ENCODE measurements around the gene NOTUM. TPM values are rescaled to one million over a fixed set of nuclear protein-coding genes. Genes with fewer than 3 reads are reported as not detected.
A peak's percentile ranks its signal among the peaks of the same experiment; 100 is the strongest.

NOTUM gene
- polyA plus RNA-seq (2011; rRNA removed) = 0.06 and 0.08 TPM in 2 replicates
- polyA plus RNA-seq (2012; cell fraction: cytosol; rRNA removed) = 0.36 and 0.41 TPM in 2 replicates
- polyA plus RNA-seq (2012; cell fraction: nucleus; rRNA removed) = 1.0 and 1.1 TPM in 2 replicates
- 0.45 to 0.92 TPM (median 0.91 TPM) in 3 replicates for polyA plus RNA-seq (2017; fragmentation: RNase III; extraction: RNeasy Plus Mini Kit Qiagen cat#74134 plus additional on column Dnase treatment)
- polyA minus RNA-seq (2011; rRNA and poly(A)+ RNA removed) = not detected in 2 replicates

DNA sequence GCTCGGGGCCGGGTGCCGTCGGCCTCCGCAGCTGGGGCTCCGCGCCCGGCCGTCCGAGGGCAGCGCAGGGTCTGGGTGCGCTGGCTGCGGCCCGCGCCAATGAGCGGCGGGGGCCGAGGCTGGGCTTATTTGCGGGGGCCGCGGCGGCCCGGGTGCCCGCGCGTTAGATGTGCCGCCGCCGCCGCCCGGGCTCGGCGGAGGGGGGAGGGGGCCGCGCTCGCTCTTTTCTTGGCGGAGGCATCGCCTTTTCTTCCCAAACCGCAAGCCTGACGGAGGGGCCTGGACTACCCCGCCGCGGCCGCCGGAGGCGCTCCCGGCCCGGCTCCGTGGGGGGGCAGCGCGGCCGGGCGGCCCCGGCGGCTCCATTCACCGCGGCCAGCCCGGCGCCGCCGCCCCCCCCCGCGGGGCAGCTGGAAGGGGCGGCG is at the start of gene NOTUM:
TSS of gene NOTUM (minus strand) at position 101 of the 425 bp plus-strand sequence. CDS start 278 bp downstream, outside the sequence.
- FAIRE-seq (no peak), DNase-seq (ENCODE audit: low read depth in 1 of 2, low spot score in 1 of 2) (peak in 1 of 2 experiments; percentile 62), ATAC-seq (0 out of 6 replicates have a peak, but pooled peaks have one; percentile 9 to 12)
- peak within 1 kb of the TSS; percentile 60 to 89 for H3K27ac ChIP-seq
- 0% methylated on average over 15 of the region's 65 CpGs for WGBS (ENCODE audit: missing lambda C conversion rate)
- H3K4me2 ChIP-seq = peak within 1 kb of the TSS; percentile 94
- H3K4me1 ChIP-seq = peaks cover 19% of the 10 kb centered on the region; the same call in 1 of the 3 replicates
- no peaks in the 10 kb centered on the region; the same call in 2 of the 3 replicates for H3K9me3 ChIP-seq
- POLR2A ChIA-PET = interaction anchor here (0.7 to 2.2 kb wide), 2 partner anchors 62 to 137 kb away, joined by 4 to 8 read pairs; partner anchors contain the start of genes CENPX, FASN and LRRC45
- TF ChIP-seq RNF2 (IDR thresholded peaks at IDR 0.05; ENCODE audit: borderline replicate concordance, low read depth) (no peak), POLR2AphosphoS2 (conservative IDR thresholded peaks at IDR 0.05; ENCODE audit: low read length) (no peak), TP53 (CRISPR knock-in tag; IDR thresholded peaks at IDR 0.05) (no peak), CTCF (IDR thresholded peaks at IDR 0.05) (peak; percentile 41), RAD21 (conservative IDR thresholded peaks at IDR 0.05 in 1 of 2, IDR thresholded peaks at IDR 0.05 in 1 of 2) (no peak), JUN (IDR thresholded peaks at IDR 0.05) (no peak), MAFK (IDR thresholded peaks at IDR 0.05; ENCODE audit: partially characterized antibody) (no peak), RARB (CRISPR knock-in tag; IDR thresholded peaks at IDR 0.05) (no peak), ELK1 (IDR thresholded peaks at IDR 0.05; ENCODE audit: low read depth, low read length) (no peak)
- H3K4me3 ChIP-seq = peak within 1 kb of the TSS; percentile 52
- CTCF ChIA-PET = interaction anchor here (0.6 to 10.9 kb wide), 19 partner anchors 10 to 122 kb away, joined by 3 to 794 read pairs (median 29); partner anchors contain the start of genes ASPSCR1, CENPX, DUS1L and LRRC45

DNA sequence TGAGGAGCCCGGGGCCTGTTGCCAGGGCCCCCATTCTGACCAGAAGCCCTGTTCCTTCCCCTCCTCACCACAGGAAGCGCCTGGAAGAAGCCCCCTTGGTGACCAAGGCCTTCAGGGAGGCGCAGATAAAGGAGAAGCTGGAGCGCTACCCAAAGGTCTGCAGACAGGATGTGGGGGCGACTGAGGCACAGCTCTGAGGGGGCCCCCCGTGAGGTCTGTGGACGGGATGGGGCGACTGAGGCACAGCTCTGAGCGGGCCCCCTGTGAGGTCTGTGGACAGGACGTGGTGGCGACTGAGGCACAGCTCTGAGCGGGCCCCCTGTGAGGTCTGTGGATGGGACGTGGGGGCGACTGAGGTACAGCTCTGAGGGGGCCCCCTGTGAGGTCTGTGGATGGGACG is 48.4 kb upstream of the NOTUM start:
- CTCF ChIA-PET = interaction anchor here (1.0 to 33.2 kb wide), 7 partner anchors 10 to 295 kb away, joined by 3 to 794 read pairs (median 3); partner anchors contain the start of genes CENPX, LRRC45, NOTUM and RAC3
- no peak overlapping the region for H3K27ac ChIP-seq
- POLR2A ChIA-PET = no interaction called here
- H3K4me2 ChIP-seq = no peak overlapping the region
- FAIRE-seq (no peak), DNase-seq (ENCODE audit: low read depth in 1 of 2, low spot score in 1 of 2) (no peak), ATAC-seq (no peak)
- 95% methylated on average over 14 of the region's 15 CpGs for WGBS (ENCODE audit: missing lambda C conversion rate)
- H3K4me3 ChIP-seq = no peak overlapping the region
- H3K4me1 ChIP-seq = peaks cover 27% of the 10 kb centered on the region
- H3K9me3 ChIP-seq = no peaks in the 10 kb centered on the region
- TF ChIP-seq FOSL2 (IDR thresholded peaks at IDR 0.05) = no peak
- TF ChIP-seq FOSL2 (CRISPR knock-in tag; IDR thresholded peaks at IDR 0.05) = no peak
- TF ChIP-seq, protein P1, sequence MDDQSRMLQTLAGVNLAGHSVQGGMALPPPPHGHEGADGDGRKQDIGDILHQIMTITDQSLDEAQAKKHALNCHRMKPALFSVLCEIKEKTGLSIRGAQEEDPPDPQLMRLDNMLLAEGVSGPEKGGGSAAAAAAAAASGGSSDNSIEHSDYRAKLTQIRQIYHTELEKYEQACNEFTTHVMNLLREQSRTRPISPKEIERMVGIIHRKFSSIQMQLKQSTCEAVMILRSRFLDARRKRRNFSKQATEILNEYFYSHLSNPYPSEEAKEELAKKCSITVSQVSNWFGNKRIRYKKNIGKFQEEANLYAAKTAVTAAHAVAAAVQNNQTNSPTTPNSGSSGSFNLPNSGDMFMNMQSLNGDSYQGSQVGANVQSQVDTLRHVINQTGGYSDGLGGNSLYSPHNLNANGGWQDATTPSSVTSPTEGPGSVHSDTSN (IDR thresholded peaks at IDR 0.05) = no peak
- TF ChIP-seq PHF8 (IDR thresholded peaks at IDR 0.05; ENCODE audit: borderline replicate concordance, low read depth) = no peak
- TF ChIP-seq CBX2 (IDR thresholded peaks at IDR 0.05; ENCODE audit: borderline replicate concordance, low read depth) = no peak
- TF ChIP-seq RARB (CRISPR knock-in tag; IDR thresholded peaks at IDR 0.05) = no peak
- TF ChIP-seq, protein P2, sequence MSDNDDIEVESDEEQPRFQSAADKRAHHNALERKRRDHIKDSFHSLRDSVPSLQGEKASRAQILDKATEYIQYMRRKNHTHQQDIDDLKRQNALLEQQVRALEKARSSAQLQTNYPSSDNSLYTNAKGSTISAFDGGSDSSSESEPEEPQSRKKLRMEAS (IDR thresholded peaks at IDR 0.05) = no peak
- no peak for TF ChIP-seq ESRRA (IDR thresholded peaks at IDR 0.05; ENCODE audit: borderline replicate concordance, low read length)
- TF ChIP-seq E2F6 (IDR thresholded peaks at IDR 0.05; ENCODE audit: borderline replicate concordance, low read depth) = no peak
- TF ChIP-seq, protein P3, sequence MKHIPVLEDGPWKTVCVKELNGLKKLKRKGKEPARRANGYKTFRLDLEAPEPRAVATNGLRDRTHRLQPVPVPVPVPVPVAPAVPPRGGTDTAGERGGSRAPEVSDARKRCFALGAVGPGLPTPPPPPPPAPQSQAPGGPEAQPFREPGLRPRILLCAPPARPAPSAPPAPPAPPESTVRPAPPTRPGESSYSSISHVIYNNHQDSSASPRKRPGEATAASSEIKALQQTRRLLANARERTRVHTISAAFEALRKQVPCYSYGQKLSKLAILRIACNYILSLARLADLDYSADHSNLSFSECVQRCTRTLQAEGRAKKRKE (CRISPR knock-in tag; IDR thresholded peaks at IDR 0.05; ENCODE audit: low read depth) = no peak
- no peak for TF ChIP-seq SREBF2 (IDR thresholded peaks at IDR 0.05)
- no peak for TF ChIP-seq USF2 (IDR thresholded peaks at IDR 0.05)
- no peak for TF ChIP-seq JUN (IDR thresholded peaks at IDR 0.05)
- TF ChIP-seq ZSCAN20 (CRISPR knock-in tag; IDR thresholded peaks at IDR 0.05) = no peak
- no peak for TF ChIP-seq EP300 (IDR thresholded peaks at IDR 0.05)
- no peak for TF ChIP-seq NFE2L2 (conservative IDR thresholded peaks at IDR 0.05; ENCODE audit: low read length)
- TF ChIP-seq KDM5A (IDR thresholded peaks at IDR 0.05) = no peak
- TF ChIP-seq MYC (IDR thresholded peaks at IDR 0.05; ENCODE audit: borderline replicate concordance, low read length) = no peak
